Type B pancreatic cell (in vitro differentiated cells): Measurements from ENCODE around the gene UNG. TPM values are rescaled to one million over a fixed set of nuclear protein-coding genes. Genes with fewer than 3 reads are reported as not detected.

Source experiments
- DNase-seq: peaks from one replicate; pipeline ENCODE4 v3.0.0; 2021; ENCODE audit warnings: mixed read lengths; ENCODE audit not compliant: unreplicated experiment; ENCODE audit errors: extremely low spot score
- H3K27ac Mint-ChIP-seq: 2 replicates; pipeline ENCODE4 v1.8.0; 2021; ENCODE audit warnings: mild to moderate bottlenecking, mixed read lengths
- H3K27me3 Mint-ChIP-seq: 2 replicates; pipeline ENCODE4 v1.8.0; 2021; ENCODE audit warnings: mixed read lengths
- H3K36me3 Mint-ChIP-seq: 2 replicates; pipeline ENCODE4 v1.8.0; 2021; ENCODE audit warnings: mixed read lengths
- H3K4me1 Mint-ChIP-seq: one replicate; pipeline ENCODE4 v1.8.0; 2021; ENCODE audit warnings: mixed read lengths; ENCODE audit not compliant: unreplicated experiment
- H3K4me3 Mint-ChIP-seq: 2 replicates; pipeline ENCODE4 v1.8.0; 2021; ENCODE audit warnings: mild to moderate bottlenecking, mixed read lengths
- H3K9me3 Mint-ChIP-seq: 2 replicates; pipeline ENCODE4 v1.8.0; 2021; ENCODE audit warnings: mixed read lengths
- total RNA-seq: library from RNA; stranded (reverse); gene quantifications from 2 replicates; pipeline ENCODE4 v1.2.1, GENCODE V29; 2021; ENCODE audit warnings: low replicate concordance
- TF ChIP-seq, protein P1 (sequence below): fragments of 200-600 bp; sonication (generic); conservative IDR thresholded peaks from 2 replicates; pipeline ENCODE4 v1.5.0; 2021; ENCODE audit warnings: antibody characterized with exemption, mild to moderate bottlenecking

Gene UNG
- total RNA-seq, 1 donor from 2014 or later: 63.0 TPM

DNA sequence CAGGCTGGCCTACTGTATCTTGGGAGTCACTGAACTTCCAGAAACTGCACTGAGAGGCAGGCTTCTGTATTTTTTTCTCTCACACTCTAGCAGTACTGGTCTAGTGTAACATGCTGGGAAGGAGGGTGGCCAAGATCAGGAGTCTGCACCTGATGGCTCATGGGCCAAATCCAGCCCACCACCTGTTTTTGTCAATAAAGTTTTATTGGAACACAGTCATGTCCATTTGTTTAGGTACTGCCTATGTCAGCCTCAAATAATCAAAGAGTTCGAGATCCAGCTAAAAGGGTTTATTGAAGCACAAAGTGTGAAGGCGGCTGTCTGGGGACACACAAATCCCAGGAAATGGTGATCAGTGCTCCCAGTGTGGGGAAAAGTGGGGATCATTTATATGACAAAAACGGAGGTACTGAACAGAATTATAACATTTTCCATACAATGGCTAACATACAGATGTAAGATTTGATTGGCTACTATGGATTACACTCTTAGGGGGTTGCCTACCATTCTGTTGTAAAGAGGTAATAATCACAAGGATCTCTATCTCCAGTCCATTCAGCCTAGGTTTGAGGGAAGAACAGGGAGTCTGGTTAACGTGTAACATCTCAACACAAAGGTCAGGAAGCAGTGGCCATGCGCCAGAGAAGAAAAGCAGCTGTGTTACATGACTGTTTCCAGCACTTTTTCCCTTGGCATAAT is 32.1 kb upstream of the UNG start:
- no peak overlapping the region for H3K4me3 Mint-ChIP-seq
- H3K27me3 Mint-ChIP-seq: no peaks in the 10 kb centered on the region
- peaks cover 22% of the 10 kb centered on the region for H3K36me3 Mint-ChIP-seq
- no peaks in the 10 kb centered on the region for H3K9me3 Mint-ChIP-seq
- TF ChIP-seq, protein P1, sequence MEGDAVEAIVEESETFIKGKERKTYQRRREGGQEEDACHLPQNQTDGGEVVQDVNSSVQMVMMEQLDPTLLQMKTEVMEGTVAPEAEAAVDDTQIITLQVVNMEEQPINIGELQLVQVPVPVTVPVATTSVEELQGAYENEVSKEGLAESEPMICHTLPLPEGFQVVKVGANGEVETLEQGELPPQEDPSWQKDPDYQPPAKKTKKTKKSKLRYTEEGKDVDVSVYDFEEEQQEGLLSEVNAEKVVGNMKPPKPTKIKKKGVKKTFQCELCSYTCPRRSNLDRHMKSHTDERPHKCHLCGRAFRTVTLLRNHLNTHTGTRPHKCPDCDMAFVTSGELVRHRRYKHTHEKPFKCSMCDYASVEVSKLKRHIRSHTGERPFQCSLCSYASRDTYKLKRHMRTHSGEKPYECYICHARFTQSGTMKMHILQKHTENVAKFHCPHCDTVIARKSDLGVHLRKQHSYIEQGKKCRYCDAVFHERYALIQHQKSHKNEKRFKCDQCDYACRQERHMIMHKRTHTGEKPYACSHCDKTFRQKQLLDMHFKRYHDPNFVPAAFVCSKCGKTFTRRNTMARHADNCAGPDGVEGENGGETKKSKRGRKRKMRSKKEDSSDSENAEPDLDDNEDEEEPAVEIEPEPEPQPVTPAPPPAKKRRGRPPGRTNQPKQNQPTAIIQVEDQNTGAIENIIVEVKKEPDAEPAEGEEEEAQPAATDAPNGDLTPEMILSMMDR: no peak
- peak; percentile 25 for DNase-seq
- peaks cover 11% of the 10 kb centered on the region for H3K4me1 Mint-ChIP-seq
- H3K27ac Mint-ChIP-seq: peak overlapping the region; percentile 43

DNA sequence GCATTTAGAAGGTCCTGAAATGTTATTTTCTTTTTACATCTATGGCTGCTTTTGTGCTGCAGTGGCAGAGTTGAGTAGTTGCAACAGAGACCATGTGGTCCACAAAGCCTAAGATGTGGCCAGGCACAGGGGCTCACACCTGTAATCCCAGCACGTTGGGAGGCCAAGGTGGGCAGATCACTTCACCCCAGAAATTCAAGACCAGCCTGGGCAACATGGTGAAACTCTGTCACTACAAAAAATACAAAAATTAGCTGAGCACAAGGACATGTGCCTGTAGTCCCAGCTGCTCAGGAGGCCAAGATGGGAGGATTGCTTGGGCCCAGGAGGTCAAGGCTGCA is 31.6 kb upstream of the UNG start:
- H3K4me3 Mint-ChIP-seq: no peak overlapping the region
- DNase-seq: peak; percentile 29
- peaks cover 11% of the 10 kb centered on the region for H3K4me1 Mint-ChIP-seq
- TF ChIP-seq, protein P1: no peak
- peaks cover 26% of the 10 kb centered on the region for H3K36me3 Mint-ChIP-seq
- H3K27me3 Mint-ChIP-seq: no peaks in the 10 kb centered on the region
- H3K27ac Mint-ChIP-seq: peak overlapping the region; percentile 43
- H3K9me3 Mint-ChIP-seq: no peaks in the 10 kb centered on the region

DNA sequence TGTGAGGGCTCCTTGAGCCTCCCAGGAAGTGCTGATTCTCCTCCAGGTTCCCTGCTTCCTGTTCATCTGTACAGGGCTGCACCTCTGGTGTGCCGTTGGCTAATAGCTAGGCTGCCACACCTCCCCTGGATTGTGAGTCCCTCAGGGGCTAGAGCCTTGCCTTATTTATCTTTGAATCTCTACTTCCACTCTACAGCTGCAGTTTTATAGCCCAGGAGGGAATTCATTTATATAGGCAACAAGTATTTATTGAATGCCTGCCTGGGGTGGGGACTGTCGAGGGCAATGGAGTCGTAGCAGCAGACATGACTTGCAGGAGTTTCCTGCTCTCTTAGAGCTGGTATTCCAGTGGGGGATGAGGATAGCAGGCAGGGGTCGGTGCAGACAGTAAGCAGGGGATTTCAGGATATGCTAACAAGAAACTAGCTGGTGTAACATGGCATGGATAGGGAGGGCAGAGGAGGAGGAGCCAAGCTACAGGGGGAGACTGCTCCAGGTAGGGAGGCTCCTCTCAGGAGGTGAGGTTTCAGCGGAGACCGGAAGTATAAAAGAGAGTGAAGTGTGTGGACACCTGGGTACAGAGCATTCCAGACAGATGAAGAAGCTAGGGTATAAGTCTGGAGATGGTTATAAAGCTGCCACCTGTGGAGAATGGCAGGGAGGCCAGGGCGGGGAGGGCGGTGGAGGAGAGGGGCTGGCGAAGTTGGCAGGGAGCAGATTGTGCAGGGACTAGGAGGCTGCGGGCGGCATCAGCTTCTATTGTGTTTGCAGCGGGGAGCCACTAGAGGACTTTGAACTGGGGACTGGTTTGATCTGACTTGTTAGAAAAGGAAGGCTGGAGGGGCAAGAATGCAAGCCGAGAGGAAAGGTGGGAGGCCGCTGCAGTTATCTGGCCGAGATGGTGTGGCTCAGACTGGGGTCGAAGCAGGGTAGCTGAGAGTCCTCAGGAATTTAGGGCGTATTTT is 27.8 kb upstream of the UNG start:
- TF ChIP-seq, protein P1: no peak
- Mint-ChIP-seq H3K36me3 (peaks cover 32% of the 10 kb centered on the region), H3K27ac (peak overlapping the region; percentile 95), H3K27me3 (no peaks in the 10 kb centered on the region), H3K9me3 (no peaks in the 10 kb centered on the region), H3K4me3 (peak overlapping the region; percentile 63), H3K4me1 (peaks cover 11% of the 10 kb centered on the region)
- peak; percentile 39 for DNase-seq

DNA sequence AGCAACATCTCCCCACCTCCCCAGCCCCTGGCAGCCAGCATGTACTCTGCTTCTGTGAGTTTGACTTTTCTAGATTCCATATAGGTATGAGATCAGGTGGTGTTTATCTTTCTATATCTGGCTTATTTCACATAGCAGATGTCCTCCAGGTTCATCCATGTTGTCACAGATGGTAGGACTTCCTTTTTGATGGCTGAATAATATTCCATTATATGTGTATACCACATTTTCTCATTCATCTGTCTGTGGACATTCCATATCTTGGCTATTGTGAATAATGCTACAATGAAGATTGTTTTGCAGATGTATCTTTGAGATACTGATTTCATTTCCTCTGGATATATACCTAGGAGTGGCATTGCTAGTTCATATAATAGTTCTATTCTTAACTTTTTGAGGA is 22.5 kb upstream of the UNG start:
- Mint-ChIP-seq H3K4me1 (peaks cover 3% of the 10 kb centered on the region), H3K36me3 (peaks cover 41% of the 10 kb centered on the region), H3K9me3 (no peaks in the 10 kb centered on the region), H3K27ac (no peak overlapping the region), H3K27me3 (no peaks in the 10 kb centered on the region), H3K4me3 (no peak overlapping the region)
- TF ChIP-seq, protein P1: no peak
- no peak for DNase-seq

DNA sequence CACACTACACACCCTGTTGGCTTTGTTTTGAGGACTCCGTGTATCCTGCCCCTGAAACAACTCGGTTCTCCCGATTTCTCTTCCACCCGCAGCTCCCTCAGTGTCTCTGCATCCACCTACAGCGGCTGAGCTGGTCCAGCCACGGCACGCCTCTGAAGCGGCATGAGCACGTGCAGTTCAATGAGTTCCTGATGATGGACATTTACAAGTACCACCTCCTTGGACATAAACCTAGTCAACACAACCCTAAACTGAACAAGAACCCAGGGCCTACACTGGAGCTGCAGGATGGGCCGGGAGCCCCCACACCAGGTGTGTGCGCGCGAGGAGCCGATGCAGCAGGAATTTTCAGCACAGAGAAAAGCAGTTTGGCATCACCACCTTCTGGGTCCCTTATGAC is 14.6 kb upstream of the UNG start:
- Mint-ChIP-seq H3K4me1 (no peaks in the 10 kb centered on the region), H3K36me3 (peaks cover 14% of the 10 kb centered on the region), H3K27ac (no peak overlapping the region), H3K27me3 (no peaks in the 10 kb centered on the region), H3K9me3 (no peaks in the 10 kb centered on the region), H3K4me3 (no peak overlapping the region)
- peak; percentile 49 for DNase-seq
- TF ChIP-seq, protein P1: no peak
